HuH-7 (cell line): Measurements from ENCODE around the gene ART4.

ENCODE experiments used
- DNase-seq: peaks from one replicate; pipeline ENCODE4 v3.0.0; 2011; ENCODE audit warnings: low spot score

Gene ART4

DNA sequence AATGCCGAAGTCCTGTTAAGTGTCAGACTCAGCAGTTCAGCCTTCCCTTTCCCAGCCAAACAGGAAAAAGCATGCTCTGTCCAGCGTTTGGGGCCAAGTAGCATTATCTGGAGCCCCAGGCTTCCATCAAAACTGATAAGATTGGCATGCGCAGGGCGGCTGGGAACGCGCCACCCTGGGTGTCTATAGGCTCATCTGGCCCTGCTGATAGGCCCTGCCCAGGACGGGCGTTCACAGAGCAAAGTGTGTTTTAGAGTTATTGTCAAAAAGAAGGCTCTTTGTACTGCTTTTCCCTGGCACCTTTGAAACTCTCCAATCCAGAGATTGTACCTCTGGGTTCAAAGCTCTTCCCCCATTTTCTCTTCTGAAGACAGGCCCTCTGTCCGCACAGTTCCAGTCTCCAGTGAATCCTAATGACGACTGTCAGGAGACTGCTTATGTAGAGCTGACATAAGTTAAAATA, at the start of gene ART4:
Gene ART4 (minus strand): TSS at position 102 of the 463 bp plus-strand sequence. CDS start 413 bp downstream, outside the sequence.
- DNase-seq = no peak

DNA sequence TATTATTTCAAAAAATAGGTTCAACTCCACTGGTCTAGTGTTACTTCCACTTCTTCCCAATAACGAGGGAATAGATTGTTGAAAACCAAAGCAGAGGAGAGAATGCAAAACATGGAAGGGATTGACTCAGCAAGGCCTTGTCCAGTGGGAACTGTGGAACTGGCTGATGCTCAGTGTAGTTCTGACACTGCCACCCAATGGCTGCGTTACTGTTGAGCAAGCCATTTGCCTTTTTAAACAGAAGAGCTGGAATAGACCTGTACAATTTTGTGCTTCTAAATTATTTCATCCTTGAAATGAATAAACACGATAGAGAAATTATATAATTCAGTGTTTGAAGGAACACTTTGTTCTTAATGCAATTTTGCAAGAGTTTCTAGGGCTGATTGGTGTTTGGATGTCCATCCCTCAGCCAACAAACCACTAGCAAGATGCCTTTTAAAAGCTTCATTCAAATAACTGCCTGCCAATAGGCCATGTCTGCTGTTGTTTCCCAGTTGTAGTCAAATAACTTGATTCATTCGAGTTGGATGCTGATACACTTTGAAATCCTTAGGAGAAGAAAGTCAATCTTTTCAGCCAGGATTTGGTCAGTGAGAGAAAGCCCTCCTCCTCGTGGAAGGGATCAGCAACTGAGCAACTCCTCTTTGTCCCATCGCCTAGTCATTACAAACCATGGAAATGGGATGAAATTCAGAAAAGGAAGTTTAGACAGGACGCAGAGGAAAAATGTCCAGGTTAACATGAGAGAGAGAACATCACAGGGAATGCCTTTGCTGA, 49.6 kb upstream of the ART4 start:
- DNase-seq = no peak

GRCh38 chr12:14890701-14891100, 47.4 kb upstream of the ART4 start:
- DNase-seq = no peak

- DNase-seq = no peak
These were observed 42.9 kb upstream of the ART4 start for GRCh38 chr12:14886271-14886670.

DNA sequence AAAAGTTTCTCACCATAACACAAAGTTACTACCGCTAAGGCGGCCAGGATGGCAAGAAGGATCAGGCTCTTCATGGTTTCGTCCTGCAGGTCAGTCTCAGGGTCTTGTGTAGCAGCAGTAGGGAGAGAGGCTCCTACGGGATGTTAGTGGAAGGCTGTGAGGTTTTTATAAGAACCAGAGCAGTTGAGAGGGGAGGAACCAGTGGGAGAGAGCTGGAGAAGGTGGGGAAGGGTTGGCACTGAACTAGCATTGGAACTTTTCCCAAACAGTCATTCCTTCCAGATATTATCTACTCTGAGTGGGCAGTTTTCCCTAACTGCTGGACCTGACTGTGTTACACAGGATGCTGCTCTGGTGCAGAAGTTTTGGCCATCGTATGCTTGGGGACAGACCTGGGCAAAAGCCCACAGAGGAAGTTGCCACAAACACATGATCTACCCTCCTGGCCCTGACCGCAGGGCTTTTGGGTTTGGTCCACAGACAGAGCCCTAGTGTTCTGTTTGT, 42.4 kb upstream of the ART4 start, which contains the start of gene MGP:
Gene MGP (minus strand): TSS at position 137 of the 504 bp plus-strand sequence. CDS start 63 bp downstream, at position 74.
- DNase-seq = no peak

- DNase-seq = no peak
These were observed 41.1 kb upstream of the ART4 start for GRCh38 chr12:14884458-14884878.

DNA sequence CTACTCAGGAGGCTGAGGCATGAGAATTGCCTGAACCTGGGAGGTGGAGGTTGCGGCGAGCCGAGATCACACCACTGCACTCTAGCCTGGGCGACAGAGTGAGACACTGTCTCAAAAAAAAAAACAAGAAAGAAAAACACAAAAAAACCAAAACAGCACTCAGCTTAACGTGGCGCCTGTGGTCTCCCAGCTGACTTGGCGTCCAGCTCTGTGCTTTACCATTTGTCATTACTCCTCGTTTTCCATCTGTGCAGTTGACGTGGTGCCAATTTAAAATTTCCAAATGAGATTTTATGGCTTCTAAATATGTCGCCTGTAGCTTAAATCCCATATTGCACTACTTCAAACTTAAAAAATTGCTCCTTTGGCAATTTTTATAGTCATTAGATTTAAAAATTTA, 40.4 kb upstream of the ART4 start:
- no peak for DNase-seq

GRCh38 chr12:14880890-14881453, 37.6 kb upstream of the ART4 start:
- DNase-seq = no peak

DNA sequence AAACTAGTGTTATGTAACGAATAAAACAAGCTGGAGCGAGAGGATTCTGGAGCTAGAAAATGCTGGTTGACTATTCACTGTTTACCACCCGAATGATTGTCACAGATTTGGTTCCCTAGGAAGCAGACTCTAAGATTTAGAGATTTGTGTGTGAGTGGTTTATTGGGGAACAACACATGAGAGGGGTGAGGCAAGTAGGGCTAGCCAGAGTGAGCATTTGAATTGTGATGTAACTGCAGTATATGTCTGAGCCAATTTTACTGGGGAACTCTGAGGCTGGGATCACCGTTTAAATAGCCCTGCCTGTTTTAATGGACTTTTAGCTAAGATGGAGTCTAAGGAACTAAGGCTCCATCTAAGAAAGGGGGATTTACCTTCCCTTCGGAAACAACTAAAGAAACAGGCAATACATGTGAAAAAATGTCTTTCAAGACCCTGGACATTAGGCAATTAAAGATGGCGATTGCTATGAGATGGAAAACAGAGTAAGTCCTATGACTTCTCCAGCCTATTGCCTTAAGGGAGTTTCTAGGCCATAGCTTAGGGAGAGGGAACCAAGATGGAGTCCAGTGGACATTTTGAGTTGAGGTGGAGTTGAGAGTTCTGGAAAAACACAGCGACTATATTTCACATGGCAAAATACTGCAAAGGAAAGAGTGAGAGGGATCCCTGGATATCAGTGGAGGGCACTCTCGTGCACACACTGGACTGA, 36.1 kb upstream of the ART4 start:
- no peak for DNase-seq

DNA sequence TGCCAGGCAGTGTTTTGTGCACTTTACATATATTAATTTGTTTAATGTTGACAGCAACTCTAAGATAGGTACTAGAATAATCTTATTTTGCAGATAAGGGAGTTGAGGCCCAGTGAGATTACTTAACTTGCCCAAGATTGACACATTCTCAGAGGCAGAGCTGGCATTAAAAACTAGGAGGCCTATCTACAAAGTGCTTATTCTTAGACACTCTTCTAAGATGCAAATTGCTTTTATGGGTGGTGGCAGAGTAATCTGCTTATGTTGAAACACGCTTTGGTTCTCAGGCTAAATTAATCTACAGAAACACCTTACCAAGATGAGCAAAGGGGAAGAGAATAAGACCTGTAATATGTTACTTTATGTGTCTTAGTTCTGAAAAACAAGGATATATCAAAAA, 35.2 kb upstream of the ART4 start:
- DNase-seq = no peak

- no peak for DNase-seq
These were observed 33.5 kb upstream of the ART4 start for GRCh38 chr12:14876833-14877232.

DNA sequence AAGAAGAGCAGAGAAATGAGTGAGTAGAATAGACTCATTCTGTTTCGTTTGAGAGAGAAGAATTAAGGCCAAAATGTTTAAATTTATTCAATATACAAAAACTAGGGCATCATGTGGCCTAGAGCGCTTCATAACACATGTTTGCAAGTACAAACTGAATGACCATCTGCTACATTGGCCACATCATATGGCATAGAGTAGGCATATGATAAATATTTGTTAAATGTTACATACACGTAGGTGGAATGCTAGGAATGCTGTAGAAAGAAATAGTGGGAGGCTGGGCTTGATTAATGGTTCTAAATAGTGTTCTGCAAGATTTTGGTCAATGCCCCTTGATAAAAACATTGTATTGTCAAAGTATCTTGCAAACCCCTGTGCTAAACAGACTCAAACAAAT, 31.6 kb upstream of the ART4 start:
- DNase-seq = no peak

DNA sequence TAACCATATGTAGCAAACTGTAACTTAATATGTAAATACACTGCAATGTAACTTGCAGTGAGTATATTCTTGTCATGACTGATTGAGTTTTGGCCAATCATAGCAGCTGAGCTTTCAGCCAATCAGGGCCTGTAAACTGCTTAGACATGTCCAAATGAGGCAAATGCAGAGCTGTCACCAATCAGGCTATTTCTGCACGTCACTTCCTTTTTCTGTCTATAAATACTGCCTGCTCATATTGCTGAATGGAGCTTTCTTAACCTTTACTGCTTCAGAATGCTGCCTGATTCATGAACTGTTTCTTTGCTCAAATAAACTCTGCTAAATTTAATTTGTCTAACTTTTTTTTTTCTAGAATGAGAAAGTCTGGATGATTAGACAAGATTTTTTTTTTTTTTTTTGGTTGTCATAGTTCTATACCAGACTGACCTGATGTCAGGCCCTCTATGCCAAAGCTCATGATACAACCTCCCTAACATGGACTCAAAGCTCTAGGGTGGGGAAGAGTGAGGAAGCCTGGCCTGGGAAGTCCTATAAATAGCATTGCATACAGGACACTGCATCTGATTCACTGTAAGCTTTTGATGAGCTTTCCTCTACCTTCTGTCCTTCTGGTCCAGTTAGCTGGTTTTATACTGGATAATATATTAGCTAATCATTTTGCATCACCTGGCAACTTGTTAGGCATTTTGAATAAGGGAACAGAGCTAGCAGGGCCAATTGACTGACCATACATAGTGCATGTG, 30.3 kb upstream of the ART4 start:
- DNase-seq = no peak

- no peak for DNase-seq
These were observed 28.6 kb upstream of the ART4 start for GRCh38 chr12:14871886-14872285.

DNA sequence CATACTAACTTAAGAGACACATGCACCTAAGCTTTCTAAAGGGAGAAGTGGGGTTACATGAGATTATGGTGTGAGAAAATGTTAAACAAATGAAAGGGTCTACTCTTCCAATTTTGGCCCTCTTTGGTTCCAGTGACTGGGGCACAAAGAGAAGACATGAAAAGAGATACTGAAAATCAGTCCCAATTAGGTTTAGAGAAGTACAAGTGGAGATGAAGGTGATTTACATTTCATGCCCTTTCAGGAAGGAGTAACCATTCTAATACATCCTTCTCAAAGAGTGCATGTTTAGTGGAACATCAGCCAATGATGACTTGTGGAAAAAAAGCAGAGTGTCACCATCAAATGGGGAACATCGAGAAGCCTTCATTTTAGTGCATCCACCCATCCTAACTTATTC, 27.9 kb upstream of the ART4 start:
- no peak for DNase-seq

DNA sequence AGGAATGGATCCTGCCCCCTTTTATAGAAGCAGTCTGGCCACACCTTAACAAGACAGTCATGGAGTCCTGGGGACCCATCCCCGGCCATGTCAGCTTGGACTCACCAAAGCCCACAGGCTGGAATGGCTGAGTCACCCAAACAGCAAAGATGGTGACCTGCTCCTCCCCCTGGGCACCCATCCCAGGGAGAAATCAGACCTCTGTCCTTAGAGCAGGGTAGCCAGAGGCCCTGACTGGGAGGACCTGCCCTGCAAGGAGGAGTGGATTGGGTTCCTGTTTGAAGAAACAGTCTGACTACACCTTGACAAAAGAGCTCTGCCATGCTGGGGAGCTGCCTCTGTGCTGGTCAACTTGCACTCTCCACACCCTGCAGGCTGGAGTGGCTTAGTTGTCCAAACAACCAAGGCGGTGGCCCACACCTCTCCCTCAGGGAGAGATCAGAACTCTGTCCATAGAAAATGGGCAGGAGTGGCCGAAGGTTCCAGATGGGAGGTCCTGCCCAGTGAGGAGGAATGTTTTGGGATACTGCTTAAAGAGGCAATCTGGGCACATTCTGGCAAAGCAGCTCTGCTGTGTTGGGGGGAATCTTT, 25.7 kb upstream of the ART4 start:
- no peak for DNase-seq

- DNase-seq = no peak
These were observed 17.2 kb upstream of the ART4 start for GRCh38 chr12:14860490-14860889.

GRCh38 chr12:14858513-14858912, 15.2 kb upstream of the ART4 start:
- DNase-seq = no peak

GRCh38 chr12:14854586-14855183, 11.4 kb upstream of the ART4 start:
- no peak for DNase-seq

DNA sequence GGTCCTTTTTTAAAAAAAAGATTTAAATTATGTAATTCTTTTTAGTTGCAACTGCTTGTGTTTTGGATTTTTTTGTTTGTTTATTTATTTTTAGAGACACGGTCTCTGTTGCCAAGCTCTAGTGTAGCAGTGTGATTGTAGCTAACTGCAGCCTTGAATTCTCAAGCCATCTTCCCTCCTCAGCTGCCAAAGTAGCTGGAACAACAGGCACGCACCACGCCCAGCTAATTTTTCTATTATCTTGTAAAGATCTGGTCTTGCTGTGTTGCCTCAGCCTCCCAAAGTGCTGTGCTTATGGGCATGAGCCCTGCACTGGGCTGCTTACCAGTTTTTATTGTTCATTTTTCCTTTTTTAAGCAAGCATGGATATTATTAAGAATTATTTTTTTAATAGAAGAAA, 10.6 kb upstream of the ART4 start:
- no peak for DNase-seq

GRCh38 chr12:14852880-14853279, 9.6 kb upstream of the ART4 start:
- no peak for DNase-seq
